NCI-H510A treated with DMSO at 0.1 percent for 48 hours (cell line): Measurements from ENCODE around the gene TMEM54.

Source experiments
- DNase-seq: peaks from one replicate; lab custom pipeline; 2025; lab: John Stamatoyannopoulos, UW

Gene TMEM54

DNA sequence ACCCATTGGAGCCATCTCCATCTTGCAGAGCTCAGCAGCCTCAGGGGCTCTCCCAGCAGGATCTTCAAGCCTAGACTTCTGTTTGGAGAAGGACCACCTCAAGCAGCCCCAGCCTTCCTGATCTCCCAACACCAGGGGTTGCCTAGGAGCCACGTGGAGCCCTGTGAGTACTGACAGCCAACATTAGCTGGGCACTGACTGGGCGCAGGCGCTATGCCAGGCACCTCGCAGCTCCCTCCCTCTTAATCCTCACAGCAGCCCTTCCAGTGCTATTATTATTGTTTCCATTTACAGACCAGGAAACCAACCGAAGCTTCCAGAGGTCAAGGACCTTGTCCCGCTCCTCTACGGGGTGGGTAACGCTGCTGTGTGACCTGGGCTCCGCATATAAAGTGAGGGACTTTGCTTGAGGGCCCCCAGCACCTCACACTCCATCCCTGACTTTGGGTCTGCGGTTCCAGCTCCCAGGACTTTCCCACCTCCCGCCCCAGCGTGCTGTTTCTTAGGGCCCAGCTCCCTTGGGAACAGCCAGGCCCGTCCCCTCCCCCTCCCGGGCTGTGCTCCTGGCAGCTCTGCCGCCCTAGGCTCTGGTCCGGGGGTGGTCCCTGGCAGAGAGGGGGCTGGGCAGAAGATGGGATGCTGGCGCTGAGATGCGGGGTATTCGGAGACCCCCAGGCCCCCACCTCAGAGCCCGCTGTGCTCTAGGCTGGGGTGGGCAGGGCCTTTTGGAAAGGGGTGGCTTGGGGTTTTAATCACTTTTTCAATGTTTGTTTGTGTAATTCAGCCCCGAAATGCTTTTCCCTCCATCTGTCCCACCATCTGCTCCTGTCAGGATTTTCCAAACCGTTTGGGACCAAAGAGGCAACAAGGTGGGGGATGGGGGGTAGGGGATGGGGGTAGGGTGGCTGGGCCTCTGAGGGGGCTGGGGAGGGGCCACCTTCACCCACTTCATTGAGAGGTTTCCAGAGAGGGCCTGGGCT is 19.0 kb downstream of the TMEM54 start:
- no peak for DNase-seq

DNA sequence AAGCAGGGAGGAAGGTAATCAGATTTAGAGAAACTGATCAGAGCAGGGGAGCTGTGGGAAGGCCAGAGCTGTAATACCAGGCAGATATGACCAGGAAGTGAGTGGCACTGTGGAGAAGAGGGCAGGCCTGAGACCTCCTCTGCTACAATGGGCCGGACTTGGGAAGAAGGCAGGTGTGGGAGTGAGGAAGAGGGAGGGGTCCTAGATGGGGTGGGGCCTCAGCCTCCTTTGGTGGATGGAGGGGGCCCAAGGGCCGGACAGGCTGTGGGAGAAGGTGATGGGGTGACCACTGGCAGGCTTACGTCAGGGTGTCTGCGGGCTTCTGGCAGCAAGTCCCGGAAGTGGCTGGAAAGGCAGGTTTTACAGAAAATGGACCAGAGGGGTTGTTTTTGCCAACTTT is 19.9 kb downstream of the TMEM54 start:
- DNase-seq: no peak

DNA sequence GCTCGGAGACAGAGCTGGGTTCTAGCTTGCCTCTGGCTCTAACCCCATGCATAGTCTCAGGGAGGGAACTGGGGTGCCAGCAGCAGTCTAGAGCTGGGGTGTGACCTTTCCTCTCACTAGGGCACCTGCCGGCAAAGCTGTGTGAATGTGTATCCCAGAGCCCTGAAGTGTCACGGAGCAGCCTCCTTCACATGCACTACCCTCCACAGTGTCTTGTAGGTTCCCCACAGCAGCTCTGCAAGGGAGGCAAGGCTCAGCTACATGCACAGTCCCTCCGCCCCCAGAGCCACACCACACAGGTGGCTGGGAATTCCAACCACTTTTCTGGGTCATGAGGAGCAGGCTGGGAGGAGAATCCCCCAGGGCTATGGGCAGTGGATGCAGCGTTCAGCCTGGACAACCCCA is 22.6 kb downstream of the TMEM54 start:
- DNase-seq: no peak

DNA sequence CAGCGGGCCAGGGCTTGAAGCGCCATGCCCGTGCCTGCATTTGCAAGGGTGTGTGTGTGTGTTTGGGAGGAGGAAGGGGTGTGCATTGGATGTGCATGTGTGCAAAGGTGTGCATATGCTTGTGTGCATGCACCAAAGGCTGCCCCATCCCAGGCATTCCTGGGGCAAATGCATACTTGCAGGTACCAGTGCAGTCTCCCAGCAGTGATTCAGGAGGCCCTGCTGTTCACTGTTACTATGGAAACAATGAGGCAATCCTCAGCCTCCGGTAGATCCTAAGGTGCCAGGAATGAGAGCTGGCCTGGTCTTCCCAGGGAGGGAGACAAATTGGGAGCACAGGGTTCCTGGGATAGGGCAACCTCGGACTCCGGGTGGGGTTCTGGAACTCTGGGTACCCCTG is 23.0 kb downstream of the TMEM54 start:
- no peak for DNase-seq

DNA sequence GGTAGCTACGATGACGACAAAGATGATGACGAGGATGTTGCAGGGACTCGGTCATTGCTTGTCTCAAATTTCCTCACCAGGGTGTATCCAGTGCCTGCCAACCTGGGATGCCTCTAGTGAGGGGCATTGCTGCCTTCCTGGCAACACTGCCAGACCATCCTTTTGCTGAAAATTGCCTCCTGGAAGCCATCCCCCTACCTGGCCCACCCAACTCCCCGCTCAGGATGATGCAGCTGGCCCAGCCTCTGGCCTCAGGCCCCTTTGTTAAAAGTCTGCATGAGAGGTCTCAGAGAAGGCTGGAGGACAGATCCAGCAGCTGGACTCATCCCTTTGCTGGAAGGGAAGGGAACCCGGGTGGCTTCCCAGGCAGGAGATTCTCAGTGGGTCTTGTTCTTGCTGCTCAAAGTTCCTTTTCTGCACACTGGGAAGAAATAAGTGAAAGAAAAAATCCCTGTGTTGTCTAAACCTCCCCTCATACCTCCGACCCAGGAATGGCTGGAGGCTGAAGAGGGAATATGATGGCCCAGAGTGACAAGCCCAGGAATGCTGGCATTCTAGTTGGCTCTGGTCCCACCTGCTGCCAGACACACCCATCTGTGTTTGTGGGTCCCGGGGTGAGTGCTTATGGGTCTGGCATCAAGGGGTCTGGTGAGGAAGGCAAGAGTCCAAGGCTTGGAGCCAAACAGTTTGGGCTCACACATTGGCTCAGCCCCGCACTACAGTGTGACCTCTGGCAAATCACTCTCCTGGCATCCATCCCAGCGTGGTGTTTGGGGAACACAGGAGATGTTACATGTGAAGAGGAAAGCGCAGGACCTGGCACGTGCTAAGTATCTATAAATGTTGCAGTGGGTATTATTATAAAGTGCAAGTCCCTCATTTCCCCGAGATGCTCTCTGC is 23.7 kb downstream of the TMEM54 start:
- DNase-seq: no peak

DNA sequence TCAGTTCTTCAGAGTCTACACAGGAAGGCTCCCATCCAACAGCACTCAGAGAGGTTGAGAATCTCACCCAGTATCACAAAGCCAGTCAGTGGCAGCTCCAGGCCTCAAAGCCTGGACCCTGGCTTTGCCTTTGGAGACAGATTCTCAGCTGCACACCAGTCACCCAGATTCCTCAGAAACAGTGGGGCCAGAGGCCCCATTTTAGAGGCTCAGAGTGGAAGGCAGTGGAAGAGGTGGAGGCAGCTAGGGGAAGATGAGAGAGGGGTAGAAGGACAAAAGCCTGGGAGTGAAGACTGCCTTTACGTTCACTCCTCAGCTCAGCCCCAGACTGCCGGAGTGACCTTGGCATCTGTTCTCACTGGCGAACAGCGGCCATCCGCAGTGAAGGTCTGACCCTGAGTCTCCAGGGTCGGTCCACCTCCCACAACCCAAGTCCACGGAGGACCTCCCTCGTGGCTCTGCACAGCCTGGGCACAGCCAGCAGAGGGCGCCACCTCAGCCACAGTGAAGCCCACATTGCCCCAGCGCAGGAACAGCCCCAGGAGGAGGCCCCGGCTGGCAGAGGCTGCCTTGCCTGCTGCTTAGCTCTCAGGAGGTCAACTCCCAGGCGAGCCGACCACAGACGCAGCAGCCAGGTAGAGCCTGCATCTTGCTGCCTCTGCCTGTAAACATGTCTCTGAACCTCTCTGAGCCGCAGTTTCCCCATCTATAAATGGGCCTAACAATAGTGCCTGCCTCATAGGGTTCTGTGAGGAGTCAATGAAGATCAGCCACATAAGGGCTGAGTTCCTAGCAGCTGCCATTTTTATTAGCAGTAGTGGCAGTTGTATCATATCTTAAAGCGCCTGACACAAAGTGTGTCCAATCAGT is 24.6 kb downstream of the TMEM54 start:
- no peak for DNase-seq

DNA sequence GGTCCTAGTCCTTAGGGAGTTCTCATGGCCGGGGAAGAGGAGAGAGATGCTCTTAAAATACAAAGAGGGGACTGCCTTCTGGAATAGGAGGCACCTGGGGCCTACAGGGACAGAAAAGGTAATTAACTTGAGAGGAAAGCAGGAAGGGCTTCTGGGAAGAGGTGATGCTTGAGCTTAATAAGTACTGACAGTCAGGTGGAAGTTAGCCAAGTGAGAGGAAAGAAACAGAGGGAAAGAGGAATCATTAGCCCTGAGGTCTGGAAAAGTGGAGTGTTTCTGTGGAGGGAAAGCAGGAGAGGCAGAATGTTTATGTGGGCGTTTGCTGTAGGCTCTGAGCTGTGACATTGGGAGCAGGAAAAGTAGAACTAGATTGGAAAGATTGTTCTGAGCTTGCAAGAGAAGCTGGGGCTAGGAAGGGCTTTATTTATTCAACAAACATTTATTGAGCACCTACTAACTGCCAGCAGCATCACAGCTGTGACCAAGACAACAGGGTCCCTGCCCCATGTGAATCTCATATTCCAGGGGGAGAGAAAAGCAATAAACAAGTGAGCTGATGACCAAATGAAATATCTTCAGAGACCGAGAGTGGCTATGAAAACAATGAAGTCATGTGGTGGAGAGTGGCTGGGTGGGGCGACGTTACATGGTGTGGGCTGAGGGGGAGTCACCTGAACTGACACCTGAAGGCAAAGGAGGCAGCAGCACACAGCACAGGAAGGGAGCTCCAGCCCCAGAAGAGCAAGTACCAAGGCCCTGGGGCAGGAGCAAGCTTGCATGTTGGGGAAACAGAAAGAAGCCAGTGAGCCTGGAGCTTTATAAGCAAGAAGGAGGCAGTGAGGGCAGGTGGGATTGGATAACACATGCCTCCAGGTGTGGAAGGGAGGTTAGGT is 26.1 kb downstream of the TMEM54 start:
- DNase-seq: no peak

DNA sequence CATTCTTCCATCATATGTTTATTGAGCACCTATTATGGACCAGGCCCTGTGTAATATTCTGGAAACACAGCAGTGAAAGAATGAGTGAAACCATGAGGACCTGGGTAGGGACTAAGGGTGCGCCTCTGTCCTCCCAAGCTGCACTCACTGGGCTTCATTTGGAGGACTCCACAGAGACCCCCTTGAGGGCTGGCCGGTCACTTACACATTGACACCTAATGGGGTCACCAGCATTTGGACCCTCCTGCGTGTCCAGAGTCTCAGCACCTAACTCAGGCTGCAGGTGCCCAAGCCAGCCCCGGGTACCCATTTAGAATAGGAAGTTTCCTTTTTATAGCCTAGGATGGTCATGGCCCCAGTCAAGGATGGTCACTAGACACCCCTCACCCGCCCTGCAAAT is 27.7 kb downstream of the TMEM54 start:
- DNase-seq: no peak

DNA sequence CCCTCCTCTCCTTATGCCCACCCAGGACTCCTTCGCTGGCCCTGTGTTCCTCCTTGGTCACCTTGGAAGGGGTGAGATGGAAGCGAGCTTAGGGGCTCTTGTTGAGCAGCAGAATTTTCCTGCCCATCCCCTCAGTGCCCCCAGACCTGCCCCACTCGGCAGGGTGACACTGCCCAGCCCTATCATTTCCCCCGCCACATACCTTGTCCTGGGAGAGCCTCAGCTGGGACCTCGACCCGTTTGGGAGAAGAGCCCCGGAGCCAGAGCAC is 29.1 kb downstream of the TMEM54 start:
- no peak for DNase-seq

DNA sequence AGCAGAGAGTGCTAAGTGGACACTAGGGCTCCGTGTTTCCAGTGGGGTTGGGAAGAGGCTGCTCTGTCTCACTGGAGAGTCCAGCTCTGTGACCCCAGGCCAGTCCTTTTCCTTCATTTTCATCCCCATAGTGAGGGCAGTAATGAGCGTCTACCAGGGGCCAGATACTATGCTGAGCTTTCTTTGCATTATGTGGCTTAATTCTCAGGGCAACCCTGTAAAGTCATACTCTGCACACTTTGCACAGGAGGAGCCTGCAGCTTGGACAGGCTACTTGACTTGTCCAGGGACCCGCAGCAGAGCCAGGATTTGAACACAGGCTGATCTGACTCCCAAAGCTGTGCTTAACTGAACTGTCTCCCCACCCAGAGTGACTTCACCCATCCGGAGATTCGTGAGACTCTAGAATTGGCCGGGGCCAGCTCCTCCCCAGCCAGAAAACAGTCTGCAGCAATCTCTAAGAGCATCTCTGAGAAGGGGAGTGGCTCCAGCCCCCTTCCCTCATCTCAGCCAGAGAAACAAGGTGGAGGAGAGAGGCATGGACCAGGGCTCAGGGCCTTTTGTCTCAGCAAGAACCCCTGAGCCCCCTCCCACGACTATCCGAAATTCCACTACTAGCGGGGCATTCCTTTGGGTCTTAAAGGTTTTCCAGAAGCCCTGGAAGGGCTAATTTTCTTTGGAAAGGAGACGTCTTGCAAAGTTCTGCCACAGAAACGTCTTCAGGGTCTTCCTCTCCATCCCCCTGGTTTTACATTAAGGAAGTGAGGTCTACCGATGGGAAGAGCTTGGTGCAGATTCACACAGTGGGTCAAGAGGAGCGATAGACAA is 29.6 kb downstream of the TMEM54 start:
- no peak for DNase-seq

DNA sequence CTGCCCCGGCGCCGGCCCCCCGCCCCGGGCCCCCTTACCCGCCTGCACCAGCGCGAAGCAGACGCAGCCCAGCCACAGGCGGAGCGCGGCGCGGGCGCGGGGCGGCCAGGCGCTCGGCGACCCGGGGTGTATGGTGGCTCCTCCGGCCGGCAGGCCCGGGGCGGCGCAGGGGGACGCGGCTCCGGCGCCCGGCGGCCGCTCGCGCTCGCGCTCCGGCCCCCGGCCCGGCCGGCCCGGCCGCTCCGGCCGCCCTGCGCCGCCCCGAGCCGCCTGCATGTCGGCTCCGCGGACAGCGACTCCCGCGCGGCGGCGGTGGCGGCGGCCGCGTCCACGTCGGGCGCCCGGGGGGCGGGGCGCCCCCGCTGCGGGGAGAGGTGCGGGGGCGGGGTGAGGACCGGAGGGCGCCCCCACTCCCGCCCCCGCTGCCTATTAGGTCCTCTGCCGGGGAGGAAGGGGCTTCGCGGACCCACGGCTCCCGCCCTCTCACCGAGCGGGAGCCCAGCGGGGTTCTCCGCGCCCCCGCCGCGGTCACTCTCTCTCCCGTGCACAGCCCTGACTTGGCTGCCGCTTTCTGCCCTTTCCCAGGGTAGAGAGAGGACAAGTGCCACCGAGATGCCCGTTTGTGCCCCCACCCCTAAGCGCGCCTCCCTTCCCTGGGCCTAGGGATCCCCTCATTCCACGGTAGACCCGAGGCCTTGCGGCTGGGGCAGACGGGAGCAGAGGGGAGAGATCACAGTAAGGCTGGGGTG is 30.4 kb downstream of the TMEM54 start, which contains the start of gene FNDC5:
FNDC5 (minus strand) TSS at position 298 of the 749 bp plus-strand sequence.
- no peak for DNase-seq

DNA sequence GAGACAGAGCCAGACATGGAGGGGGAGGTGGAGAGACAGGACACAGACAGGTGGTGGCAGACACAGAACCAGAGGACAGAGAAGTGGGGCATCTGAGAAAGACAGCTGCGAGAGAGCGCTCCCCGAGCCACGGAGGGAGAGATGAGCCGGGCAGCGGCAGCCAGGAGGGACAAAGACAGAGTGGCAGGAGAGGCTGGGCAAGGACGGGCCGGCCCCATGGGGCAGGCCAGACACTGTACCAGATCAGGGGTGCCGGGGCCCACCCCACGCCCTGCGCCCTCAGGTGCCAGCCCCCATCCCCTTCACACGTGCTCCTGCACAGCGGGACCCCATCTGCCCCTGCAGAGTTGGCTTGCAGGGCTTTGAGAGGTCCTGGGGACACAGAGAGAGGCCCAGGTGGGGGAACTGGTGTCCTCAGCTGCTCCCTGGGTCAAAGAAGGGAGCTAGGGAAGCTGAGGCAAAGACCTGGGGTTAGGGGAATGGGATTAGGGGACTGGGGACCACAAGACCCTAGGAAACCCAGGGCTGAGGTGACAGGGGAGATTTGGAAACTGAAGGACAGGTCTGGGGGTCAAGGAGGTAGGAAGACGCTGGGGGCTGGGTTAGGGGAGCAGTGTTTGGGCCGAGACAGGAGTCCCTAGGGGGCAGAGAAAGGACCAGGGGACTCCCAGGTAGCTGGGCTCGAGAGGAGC is 31.1 kb downstream of the TMEM54 start:
- no peak for DNase-seq

DNA sequence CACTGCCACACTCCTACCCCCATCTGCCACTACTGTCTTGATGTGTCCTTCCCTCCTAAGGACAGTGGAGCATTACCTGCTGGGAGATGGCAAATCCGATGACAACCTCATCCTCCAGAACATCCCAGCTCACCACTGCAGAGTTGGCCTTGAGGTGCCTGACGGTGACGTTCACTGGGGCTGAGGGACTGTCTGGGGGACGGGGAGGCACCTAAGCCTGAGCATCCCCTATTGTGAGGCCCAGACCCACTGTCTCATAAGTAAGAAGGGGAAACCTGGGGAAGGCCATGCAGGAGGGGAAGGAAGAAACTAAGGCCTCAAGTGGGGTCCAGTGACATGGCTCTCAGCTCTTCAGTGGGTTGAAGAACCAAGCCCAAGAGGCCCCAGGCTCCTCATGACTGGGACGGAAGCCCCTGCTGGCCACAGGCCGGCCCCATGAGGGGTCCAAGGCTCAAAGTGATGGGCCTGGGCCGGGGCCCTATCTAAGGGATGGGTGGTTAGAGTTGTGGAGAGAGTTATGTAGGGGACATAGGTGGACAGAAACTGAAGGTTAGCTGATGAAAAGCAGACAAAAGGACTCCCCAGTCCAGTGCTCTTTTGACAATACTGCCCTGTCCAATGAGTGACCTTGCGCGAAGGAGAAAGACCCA is 32.3 kb downstream of the TMEM54 start:
- no peak for DNase-seq

DNA sequence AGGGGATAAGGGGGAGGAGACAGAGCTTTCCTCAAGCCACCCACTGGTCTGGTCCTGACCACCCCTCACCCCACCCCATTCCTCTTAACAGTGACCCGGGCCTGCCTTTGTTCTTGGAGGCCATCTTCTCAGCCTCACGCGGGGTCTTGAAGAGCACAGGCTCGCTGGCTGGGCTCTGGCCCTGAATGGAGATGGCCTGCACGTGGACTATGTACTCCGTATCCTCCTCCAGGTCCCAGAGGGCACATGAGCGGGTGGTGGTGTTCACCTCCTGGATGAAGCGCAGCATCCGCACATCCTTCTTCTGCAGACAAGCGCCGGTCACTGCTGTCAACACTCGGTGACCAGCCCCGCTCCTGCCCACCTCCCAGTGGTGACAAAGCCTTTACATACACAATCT is 33.1 kb downstream of the TMEM54 start:
- no peak for DNase-seq

DNA sequence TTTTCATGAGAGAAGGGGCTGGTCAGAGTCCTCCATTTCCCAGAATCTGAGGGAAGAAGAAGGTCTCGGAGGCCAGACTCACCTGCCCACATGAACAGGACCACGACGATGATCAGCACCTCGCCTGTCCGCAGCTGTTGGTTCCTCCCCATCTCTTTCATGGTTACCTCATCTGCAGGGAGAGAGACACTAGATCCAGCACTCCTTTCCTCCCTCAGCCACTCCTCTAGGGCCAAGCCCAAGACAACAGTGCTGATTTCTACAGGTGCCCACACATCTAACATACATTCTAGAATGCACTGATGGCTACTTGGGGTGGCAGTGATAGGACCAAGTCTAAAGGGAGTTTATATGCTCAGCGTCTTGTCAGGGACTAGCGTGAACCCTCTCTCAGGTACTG is 33.5 kb downstream of the TMEM54 start:
- no peak for DNase-seq

DNA sequence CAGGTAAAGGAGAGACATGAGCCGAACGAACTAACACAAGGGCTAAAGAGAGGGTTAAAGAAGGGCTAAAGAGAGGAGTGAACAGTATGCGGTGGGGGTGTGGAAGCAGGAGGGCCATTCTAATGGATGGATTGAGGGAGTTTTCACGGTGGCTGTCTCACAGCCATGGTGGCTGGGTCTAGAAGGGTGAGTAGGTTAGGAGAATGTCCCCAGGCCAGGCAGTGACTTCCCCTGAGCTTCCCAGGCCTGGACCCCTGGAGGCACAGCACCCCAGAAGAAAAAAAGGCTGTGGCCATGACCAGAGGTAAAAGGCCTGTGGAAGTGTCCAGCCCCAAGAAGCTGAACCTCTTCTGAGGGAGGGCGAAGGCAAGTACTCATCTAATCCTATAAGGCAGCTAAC is 34.0 kb downstream of the TMEM54 start:
- no peak for DNase-seq

DNA sequence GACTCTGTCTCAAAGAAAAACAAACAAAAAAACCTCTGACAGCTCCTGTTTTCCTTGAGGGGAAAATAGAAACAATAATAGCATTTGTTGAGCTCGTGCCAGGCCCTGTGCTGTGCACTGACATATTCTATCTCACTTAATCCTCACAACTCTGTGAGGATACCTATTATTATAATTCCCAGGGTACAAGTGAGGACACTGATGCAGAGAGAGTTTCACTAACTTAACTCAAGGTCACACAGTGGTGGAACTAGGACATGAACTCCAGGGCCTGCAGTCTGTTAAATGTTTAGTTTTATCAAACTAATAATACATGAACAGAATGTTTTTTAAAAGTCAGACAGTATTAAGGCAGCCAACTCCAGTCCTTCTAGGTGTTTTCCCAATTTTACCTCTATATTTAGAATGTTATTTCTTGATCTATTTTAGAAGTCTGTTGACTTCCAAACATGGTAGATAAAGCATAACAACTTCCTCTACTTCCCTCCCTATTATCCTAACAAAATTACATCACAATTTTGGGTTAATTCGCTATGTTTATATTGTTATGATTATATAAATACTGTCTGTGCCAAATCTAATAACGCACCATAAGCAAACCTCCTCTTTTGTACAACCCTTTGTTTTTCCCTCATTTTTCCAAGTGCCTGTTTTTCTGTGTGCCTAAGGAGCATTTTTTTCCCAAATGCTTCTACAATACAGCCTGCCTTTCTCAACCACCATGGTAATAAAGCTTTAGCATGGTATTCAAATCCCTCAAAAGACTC is 35.4 kb downstream of the TMEM54 start:
- no peak for DNase-seq
